SK-N-MC (cell line): Measurements from ENCODE around the gene SYTL1.
A peak's percentile ranks its signal among the peaks of the same experiment; 100 is the strongest.

Experiments used
- DNase-seq: peaks from one replicate; pipeline ENCODE4 v3.0.0-alpha.2; 2011; ENCODE audit warnings: low read depth, low spot score
- H3K27ac ChIP-seq: fragments of 200-600 bp; sonication (generic); 2 replicates; pipeline ENCODE4 v1.5.1; 2016; ENCODE audit warnings: mixed run types
- H3K36me3 ChIP-seq: fragments of 200-600 bp; sonication (generic); 2 replicates; pipeline ENCODE4 v1.6.1; 2017; ENCODE audit warnings: antibody characterized with exemption, low read length, mixed read lengths; ENCODE audit not compliant: insufficient read depth
- H3K4me3 ChIP-seq: fragments of 200-600 bp; sonication (generic); 2 replicates; pipeline ENCODE4 v1.5.1; 2016
- H3K9ac ChIP-seq: fragments of 200-600 bp; sonication (generic); 2 replicates; pipeline ENCODE4 v1.8.0; 2017; ENCODE audit warnings: mixed run types, mixed read lengths; ENCODE audit not compliant: insufficient read length
- H3K9me3 ChIP-seq: fragments of 200-600 bp; sonication (generic); 2 replicates; pipeline ENCODE4 v1.6.1; 2017; ENCODE audit warnings: low read depth, mild to moderate bottlenecking, antibody characterized with exemption, low read length, moderate library complexity, mixed read lengths
- EZH2 ChIP-seq: fragments of 200-600 bp; sonication (generic); IDR thresholded peaks from one replicate; pipeline ENCODE4 v1.6.1; 2017; ENCODE audit warnings: antibody characterized with exemption
- FOXP2 ChIP-seq: optimal IDR thresholded peaks from 2 replicates; pipeline ENCODE3; 2011; ENCODE audit warnings: mild to moderate bottlenecking, moderate library complexity; ENCODE audit not compliant: insufficient read depth; ENCODE audit errors: extremely low read length, control extremely low read depth
- POLR2AphosphoS5 ChIP-seq: IDR thresholded peaks from 2 replicates; pipeline ENCODE4 v1.6.1; 2012; ENCODE audit warnings: mild to moderate bottlenecking, low read depth, low read length, borderline replicate concordance

SYTL1 gene

GRCh38 chr1:27338751-27339150, 3.1 kb upstream of the SYTL1 start:
- no peak overlapping the region for H3K4me3 ChIP-seq
- no peak for TF ChIP-seq EZH2
- no peak for TF ChIP-seq POLR2AphosphoS5
- no peak for TF ChIP-seq FOXP2
- no peaks in the 10 kb centered on the region for H3K9me3 ChIP-seq
- DNase-seq: no peak
- H3K36me3 ChIP-seq: peaks cover 7% of the 10 kb centered on the region; the same call in 1 of the 2 replicates
- H3K27ac ChIP-seq: no peak overlapping the region
- H3K9ac ChIP-seq: no peak overlapping the region

GRCh38 chr1:27339213-27339612, 2.6 kb upstream of the SYTL1 start:
- no peaks in the 10 kb centered on the region for H3K9me3 ChIP-seq
- no peak overlapping the region for H3K4me3 ChIP-seq
- TF ChIP-seq FOXP2 (no peak), EZH2 (no peak), POLR2AphosphoS5 (no peak)
- no peak for DNase-seq
- peaks cover 2% of the 10 kb centered on the region; the same call in 1 of the 2 replicates for H3K36me3 ChIP-seq
- no peak overlapping the region for H3K27ac ChIP-seq
- H3K9ac ChIP-seq: no peak overlapping the region

GRCh38 chr1:27342391-27342777, 562 bp downstream of the SYTL1 start:
- DNase-seq: no peak
- H3K27ac ChIP-seq: no peak overlapping the region
- H3K36me3 ChIP-seq: no peaks in the 10 kb centered on the region
- H3K9ac ChIP-seq: peak overlapping the region; percentile 14
- TF ChIP-seq EZH2 (no peak), POLR2AphosphoS5 (no peak)
- H3K4me3 ChIP-seq: peak overlapping the region; percentile 54; the same call in 1 of the 2 replicates
- H3K9me3 ChIP-seq: no peaks in the 10 kb centered on the region

DNA sequence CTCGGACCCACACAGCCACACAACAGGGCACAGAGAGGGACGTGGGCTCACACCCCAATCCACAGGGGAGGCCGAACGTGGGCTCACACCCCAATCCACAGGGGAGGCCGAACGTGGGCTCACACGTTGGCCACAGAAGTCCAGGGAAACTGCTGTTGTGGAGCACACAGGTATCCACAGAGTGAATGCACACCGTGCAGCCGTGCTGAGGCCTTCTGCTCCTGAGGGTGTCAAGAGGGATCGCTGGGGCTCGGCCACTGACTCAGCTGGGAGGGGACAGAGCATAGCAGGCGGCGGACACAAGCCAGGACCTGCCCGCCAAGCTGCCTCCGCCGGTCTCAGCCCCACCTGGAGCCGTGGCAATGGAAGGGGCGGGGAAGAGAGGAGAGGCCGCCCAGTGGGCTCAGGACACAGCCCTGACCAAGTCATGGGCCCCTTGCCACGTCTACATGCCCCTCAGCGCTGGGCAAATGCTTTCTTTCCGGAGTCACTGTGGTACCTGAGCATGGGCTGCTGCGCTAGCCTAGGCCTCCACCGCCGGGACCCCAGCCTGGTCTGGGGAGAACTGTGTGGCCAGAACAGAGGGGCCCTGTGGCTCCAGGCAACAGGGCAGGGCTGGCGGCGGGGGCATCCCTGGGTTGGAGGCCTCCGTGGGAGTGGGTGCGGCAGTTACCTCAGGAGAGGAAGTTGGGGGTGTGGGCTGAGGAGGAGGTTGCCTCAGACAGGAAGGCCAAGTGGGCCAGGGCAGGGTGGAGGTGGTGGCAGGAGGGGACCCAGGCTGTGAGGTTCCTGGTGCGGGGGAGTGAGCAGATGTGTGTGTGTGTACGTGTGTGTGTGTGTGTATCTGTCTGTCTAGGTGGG, 1.2 kb downstream of the SYTL1 start:
- Histone ChIP-seq H3K9me3 (no peaks in the 10 kb centered on the region), H3K27ac (no peak overlapping the region), H3K4me3 (no peak overlapping the region), H3K9ac (no peak overlapping the region), H3K36me3 (no peaks in the 10 kb centered on the region)
- no peak for DNase-seq
- TF ChIP-seq FOXP2 (no peak), POLR2AphosphoS5 (no peak), EZH2 (no peak)

DNA sequence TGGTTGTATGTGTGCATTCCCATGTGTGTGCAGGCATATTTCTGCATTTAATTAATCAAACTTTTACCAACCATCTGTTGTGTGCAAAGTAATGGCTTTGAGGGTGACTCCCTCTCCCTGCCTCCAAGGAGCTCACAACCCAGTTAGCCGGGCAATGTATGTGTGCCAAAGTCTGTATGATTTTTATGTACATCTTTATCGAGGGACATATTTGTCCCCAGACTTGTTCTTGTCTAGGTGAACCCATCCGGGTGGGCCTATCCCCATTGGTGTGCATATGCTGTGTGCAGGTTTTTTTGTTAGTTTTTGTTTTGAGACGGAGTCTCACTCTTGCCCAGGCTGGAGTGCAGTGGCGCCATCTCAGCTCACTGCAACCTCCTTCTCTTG, 1.8 kb downstream of the SYTL1 start:
- Histone ChIP-seq H3K36me3 (no peaks in the 10 kb centered on the region), H3K9ac (no peak overlapping the region), H3K4me3 (no peak overlapping the region), H3K27ac (no peak overlapping the region), H3K9me3 (no peaks in the 10 kb centered on the region)
- TF ChIP-seq POLR2AphosphoS5: no peak
- TF ChIP-seq EZH2: no peak
- TF ChIP-seq FOXP2: no peak
- no peak for DNase-seq

GRCh38 chr1:27345272-27345671, 3.5 kb downstream of the SYTL1 start:
- TF ChIP-seq EZH2 (no peak), POLR2AphosphoS5 (no peak), FOXP2 (no peak)
- Histone ChIP-seq H3K4me3 (no peak overlapping the region), H3K27ac (no peak overlapping the region), H3K9me3 (no peaks in the 10 kb centered on the region), H3K36me3 (no peaks in the 10 kb centered on the region), H3K9ac (no peak overlapping the region)
- DNase-seq: no peak

GRCh38 chr1:27346357-27346756, 4.5 kb downstream of the SYTL1 start:
- Histone ChIP-seq H3K36me3 (no peaks in the 10 kb centered on the region), H3K27ac (no peak overlapping the region)
- TF ChIP-seq FOXP2: no peak

GRCh38 chr1:27346991-27347624, 5.3 kb downstream of the SYTL1 start:
- Histone ChIP-seq H3K9me3 (no peaks in the 10 kb centered on the region), H3K27ac (no peak overlapping the region), H3K4me3 (no peak overlapping the region), H3K36me3 (no peaks in the 10 kb centered on the region), H3K9ac (no peak overlapping the region)
- TF ChIP-seq POLR2AphosphoS5: no peak
- no peak for TF ChIP-seq EZH2
- no peak for TF ChIP-seq FOXP2
- DNase-seq: no peak

More at GRCh38 chr1:27346357-27346756, 4.5 kb downstream of the SYTL1 start:
- no peak for DNase-seq
- Histone ChIP-seq H3K4me3 (no peak overlapping the region), H3K9me3 (no peaks in the 10 kb centered on the region), H3K9ac (no peak overlapping the region)
